Right forelimb (tissue), 1 donor: Measurements from ENCODE around the gene RAB3D.
"Not testable (repeated sequence)": the region's sequence is repeated elsewhere in the genome, so short reads cannot be mapped to it uniquely, and the experiment has no call there.

Experiments
- DNase-seq: peaks from one replicate; pipeline ENCODE4 v3.0.0-alpha.2; 2018

RAB3D gene

GRCh38 chr19:11339254-11340098, at the start of gene RAB3D:
Gene RAB3D, minus strand, starts transcription at chr19:11339657. Its CDS starts 2,258 bp downstream, at chr19:11337399.
- peak; percentile 95 for DNase-seq

- no peak for DNase-seq
Observed at GRCh38 chr19:11387162-11388034, 47.9 kb upstream of the RAB3D start.

GRCh38 chr19:11384778-11385129, 45.3 kb upstream of the RAB3D start:
- no peak for DNase-seq

DNA sequence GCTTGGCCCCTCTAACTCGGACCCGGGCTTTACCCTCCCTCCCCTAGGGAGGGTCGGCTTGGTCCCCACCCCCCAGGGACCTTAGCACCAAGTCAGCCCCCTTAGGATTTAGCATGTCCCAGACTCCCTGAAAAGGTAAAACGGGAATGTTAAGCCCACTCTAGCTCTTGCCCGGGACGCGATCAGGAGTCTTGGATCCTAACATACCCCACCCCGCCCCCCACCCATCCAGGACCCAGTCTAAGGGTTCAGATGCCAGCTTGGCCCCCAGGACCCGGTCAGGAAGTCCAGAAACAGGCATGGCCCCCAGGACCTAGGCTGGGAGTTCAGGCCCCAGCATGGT, 44.2 kb upstream of the RAB3D start:
- no peak for DNase-seq

GRCh38 chr19:11382898-11383705, 43.6 kb upstream of the RAB3D start:
- DNase-seq, result no peak

- peak; percentile 96 for DNase-seq
Observed at GRCh38 chr19:11380653-11381537, 41.4 kb upstream of the RAB3D start.

DNA sequence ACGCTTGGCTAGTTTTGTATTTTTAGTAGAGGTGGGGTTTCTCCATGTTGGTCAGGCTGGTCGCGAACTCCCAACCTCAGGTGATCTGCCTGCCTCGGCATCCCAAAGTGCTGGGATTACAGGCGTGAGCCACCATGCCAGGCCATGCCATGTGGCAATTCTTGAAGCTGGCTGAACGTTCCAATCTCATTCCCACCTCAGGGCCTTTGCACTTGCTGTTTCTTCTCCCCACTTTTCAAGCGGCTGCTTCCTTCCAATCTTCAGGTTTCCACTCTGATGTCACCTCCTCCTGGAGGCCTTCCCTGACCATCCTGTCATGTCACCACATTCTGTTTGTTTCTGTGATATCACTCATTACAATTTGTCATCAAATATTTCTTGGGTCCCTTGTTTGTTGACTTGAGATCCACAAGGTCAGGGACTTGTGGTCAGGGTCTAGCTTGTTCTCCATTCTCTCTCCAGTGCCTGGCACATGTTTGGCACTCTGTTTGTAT, 40.4 kb upstream of the RAB3D start:
- no peak for DNase-seq

DNA sequence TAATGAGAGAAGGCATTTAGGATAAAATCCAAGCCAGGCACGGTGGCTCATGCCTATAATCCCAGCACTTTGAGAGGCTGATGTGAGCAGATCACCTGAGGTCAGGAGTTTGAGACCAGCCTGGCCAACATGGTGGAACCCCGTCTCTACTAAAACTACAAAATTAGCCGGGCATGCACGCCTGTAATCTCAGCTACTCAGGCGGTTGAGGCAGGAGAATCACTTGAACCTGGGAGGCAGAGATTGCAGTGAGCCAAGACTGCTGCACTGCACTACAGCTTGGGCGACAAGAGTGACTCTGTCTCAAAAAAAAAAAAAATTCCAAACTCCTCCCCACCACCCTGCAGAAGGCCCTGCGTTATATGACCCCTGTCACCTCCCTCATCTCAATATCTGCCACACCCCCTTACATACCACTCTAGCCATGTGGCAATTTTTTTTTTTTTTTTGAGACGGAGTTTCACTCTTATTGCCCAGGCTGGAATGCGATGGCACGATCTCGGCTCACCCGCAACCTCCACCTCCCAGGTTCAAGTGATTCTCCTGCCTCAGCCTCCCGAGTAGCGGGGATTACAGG, 39.9 kb upstream of the RAB3D start:
- DNase-seq, result not testable (repeated sequence)

- no peak for DNase-seq
Observed at GRCh38 chr19:11378319-11379189, 39.1 kb upstream of the RAB3D start.

DNA sequence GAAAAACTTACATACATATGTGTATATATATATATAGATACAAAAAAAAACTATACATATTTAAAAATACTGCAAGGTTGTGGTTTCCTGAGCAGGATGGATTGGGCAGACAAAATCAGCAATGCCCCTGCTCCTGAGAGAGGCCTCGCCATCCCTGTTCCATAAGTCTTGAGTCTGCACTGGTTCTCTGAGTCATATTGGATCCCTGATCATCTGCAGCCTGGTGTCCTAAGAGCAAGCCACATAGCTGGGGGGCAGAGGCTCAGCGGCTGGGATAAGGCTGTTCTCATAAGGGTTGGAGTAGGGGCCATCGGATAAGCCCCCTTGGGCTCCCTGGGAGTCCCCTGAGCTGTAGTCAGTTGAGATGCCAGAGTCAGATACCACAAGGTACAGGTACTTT, 38.3 kb upstream of the RAB3D start:
- DNase-seq, result no peak

DNA sequence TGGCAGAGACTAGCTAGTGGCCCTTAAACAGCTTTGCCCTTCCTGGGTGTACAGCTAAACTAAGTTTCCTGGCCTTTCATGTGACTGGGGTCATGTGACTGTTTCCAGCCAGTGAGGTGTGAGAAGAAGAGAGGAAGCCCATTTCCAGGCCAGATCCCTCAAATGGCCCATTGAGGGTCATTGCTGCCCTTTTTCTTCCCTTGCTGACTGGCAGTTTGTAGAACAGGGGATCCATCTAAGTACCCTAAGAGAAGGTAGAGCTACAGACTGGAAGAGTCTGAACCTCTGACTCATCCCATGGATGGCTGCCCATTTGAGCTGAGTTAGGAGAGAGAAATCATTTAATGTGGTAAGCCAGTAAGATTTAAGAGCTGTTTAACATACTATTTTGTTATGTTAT, 37.8 kb upstream of the RAB3D start:
- no peak for DNase-seq

DNA sequence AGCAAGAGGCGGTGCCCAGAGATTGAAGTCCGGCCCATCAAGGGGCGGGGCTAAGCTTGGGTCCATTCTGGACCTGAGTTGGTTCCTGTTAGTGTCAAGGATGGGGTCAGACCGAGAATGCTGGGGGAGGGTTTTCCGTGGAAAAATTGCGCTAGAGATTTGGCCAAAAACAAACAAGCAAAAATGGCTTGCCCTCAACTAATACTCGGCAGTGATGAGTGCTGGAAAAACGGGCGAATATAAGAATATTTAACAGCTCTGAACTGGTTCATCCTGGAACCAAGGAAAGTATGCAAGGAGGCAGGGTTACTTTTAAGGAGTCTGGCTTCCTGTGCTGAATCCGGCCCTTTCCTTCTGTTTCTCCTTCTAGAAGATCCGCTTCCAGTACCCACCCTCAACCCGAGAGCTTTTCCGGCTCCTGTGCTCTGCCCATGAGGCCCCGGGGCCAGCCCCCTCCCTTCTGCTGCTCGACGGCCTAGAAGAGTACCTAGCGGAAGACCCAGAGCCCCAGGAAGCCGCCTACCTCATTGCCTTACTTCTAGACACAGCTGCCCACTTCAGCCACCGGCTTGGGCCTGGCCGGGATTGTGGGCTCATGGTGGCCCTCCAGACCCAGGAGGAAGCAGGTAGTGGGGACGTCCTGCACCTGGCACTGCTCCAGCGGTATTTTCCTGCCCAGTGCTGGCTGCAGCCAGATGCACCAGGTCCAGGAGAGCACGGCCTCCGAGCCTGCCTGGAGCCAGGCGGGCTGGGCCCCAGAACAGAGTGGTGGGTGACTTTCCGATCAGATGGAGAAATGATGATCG, 35.9 kb upstream of the RAB3D start:
- no peak for DNase-seq

DNA sequence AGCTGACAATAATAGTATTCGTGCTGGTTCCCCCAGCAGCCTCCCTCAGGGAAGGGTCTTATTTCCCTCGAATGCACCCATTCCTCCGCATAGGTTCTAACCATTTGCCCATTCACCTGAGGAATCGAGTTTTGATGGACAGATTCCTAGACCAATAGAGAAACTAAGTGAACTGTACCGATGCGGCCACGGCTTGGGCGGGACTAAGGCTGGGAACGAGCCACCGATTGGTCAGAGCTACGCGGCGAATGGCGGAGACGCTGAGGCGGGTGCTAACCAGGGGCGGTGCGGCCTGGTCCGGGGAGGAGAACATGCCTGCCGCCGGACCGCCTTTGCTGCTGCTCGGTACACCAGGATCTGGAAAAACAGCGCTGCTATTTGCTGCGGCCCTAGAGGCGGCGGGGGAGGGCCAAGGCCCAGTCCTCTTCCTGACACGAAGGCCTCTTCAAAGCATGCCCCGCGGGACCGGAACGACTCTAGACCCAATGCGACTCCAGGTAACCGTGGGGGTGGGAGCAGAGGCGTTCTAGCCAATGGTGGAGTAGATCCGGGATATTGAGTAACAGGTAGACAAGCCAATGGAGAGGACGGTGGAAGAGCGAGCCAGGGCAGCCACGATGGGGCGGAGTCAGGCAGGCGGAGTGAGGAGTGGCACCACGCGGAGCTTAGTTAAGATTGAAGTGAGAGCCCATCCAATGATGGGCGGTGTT, 35.1 kb upstream of the RAB3D start, which contains the start of gene SWSAP1:
TSS of gene SWSAP1 (plus strand) at position 234 of the 710 bp plus-strand sequence. CDS start at position 249, 15 bp downstream.
- peak; percentile 98 for DNase-seq

DNA sequence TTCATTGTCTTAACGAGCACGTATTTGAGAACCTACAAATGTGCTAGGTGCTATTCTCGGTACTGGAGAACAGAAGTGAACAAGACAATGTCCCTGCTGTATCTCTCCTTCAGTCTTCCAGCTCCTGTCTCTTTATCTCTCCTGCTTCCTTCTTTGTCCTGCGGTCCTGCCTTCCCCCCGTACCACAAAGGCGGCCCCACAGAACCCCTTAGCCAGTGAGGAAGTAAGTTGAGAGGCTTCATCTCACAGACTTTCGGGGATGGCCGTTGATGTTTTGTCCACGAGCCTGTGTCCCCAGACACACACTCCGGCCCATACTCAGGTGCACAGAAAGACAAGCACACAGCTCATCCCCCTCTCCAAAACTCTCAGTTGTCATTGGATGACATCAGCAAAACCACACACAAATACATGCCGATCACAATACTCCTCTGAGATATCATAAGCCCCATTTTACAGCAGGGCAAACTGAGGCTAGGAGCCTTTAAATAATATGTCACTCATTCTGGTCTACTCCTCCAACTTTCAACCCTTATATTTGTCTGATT, 34.5 kb upstream of the RAB3D start:
- no peak for DNase-seq

- DNase-seq, result no peak
Observed at GRCh38 chr19:11373166-11373884, 33.9 kb upstream of the RAB3D start.

DNA sequence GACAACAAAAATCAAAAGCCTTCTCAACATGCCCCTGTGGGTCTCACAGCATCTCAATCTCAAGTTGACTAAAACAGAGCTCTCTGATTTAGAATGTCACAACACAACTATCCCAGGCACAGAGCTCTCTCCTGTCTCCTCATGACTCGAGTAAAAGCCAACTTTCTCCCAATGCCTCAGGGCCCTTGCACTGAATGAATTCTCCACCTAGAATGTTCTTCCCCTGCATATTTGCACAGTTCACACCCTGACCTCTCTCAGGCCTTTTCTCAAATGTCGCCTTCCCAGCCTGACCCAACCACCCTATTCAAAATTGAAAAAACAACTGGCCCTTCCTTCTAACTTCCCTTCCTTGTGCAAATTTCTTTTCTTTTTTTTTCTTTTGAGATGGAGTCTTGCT, 31.3 kb upstream of the RAB3D start:
- DNase-seq, result no peak

DNA sequence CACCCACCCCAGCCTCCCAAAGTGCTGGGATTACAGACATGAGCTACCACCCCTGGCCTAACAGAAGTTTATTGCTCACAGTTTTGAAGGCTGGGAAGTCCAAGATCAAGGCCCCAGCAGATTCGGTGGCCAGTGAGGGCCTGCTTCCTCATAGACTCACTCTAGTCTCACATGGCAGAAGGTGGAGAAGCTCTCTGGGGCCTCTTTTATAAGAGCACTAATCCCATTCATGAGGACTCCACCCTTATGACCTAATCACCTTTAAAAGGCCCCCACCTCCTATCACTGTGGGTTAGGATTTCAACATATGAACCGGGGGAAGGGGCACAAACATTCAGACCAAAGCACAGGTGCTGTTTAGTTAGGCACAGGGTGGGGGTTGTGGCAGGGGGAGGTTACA, 28.1 kb upstream of the RAB3D start:
- no peak for DNase-seq
